GM12874 (cell line): ENCODE measurements around the gene ABCC5.

Source experiments
- TF ChIP-seq, protein P1 (sequence below): IDR thresholded peaks from 2 replicates; pipeline ENCODE4 v1.5.1; 2011; ENCODE audit warnings: low read depth, mild to moderate bottlenecking, control low read depth, low read length, moderate library complexity; ENCODE audit not compliant: insufficient read depth

ABCC5 gene

DNA sequence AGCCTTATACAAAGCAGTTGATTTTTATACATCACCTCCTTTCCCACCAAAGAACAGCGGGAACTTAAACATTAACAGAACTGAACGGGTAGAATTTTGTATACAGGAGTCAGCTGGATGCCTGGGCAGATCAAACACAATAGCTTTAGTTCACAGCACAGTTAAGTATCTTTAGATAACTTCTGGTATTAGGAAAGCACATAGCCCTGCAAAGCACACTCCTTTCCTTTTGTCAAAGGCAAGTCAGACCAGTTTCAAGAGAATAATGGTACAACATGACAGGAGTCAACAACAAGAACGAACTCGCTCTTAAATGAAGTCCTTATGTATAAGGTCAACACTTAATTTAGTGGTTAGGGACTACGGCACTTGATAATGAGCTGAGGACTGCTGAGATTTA, 26.3 kb downstream of the ABCC5 start:
- TF ChIP-seq, protein P1, sequence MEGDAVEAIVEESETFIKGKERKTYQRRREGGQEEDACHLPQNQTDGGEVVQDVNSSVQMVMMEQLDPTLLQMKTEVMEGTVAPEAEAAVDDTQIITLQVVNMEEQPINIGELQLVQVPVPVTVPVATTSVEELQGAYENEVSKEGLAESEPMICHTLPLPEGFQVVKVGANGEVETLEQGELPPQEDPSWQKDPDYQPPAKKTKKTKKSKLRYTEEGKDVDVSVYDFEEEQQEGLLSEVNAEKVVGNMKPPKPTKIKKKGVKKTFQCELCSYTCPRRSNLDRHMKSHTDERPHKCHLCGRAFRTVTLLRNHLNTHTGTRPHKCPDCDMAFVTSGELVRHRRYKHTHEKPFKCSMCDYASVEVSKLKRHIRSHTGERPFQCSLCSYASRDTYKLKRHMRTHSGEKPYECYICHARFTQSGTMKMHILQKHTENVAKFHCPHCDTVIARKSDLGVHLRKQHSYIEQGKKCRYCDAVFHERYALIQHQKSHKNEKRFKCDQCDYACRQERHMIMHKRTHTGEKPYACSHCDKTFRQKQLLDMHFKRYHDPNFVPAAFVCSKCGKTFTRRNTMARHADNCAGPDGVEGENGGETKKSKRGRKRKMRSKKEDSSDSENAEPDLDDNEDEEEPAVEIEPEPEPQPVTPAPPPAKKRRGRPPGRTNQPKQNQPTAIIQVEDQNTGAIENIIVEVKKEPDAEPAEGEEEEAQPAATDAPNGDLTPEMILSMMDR: no peak

DNA sequence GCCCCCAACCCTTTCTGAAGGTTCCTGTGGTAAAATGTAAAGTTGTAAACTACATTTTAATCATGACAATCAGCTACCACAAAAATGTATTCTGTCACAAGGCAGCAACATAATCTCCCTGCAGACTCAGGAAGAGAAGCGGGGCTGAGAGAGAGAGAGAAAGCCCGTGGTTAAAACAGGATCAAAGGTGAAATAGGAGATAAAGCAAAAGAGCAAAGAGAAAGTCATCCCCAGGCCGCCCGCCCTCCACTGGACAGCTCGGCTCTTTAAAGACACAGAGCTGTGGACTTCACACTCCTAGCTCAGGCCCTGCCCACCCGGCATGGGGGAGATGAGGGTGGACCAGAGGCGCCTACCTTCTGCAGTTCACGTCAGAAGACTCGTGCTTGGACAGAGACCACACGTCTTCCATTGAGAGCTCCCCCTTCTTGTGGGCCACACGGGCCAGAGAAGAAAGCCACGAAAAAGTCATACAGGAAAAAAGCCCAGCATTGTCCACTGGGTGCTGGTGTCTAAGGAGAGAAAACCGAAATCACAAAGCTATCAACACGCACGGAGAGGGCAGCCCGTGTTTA, 29.4 kb downstream of the ABCC5 start:
- TF ChIP-seq, protein P1: no peak

DNA sequence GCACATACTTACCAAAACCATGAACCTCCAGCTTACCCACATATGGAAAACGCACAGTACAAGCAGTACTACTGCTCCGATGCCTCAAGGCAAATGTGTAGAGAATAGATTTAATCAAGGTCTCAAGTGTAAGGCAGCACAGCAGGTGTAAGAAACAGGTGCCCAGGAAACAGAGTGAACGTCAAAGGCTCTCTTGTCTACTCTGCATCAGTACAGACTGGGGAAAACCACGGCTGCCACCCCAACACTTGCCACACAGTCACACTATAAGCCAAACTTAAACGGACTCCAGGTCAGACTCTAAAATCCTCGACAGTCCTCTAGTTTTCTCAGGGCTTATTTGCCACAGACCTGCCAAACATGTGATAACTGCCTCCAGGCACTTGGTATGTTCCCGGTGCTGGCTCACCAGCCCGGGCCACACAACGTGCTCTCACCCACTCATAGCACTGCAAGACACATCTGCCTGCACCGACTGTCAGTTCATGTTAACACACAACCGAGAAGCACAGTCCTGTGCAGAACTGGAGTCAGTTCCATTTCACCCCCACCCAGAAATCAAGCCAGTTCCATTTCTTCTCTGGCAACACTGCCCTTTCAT, 30.6 kb downstream of the ABCC5 start:
- TF ChIP-seq, protein P1: no peak

DNA sequence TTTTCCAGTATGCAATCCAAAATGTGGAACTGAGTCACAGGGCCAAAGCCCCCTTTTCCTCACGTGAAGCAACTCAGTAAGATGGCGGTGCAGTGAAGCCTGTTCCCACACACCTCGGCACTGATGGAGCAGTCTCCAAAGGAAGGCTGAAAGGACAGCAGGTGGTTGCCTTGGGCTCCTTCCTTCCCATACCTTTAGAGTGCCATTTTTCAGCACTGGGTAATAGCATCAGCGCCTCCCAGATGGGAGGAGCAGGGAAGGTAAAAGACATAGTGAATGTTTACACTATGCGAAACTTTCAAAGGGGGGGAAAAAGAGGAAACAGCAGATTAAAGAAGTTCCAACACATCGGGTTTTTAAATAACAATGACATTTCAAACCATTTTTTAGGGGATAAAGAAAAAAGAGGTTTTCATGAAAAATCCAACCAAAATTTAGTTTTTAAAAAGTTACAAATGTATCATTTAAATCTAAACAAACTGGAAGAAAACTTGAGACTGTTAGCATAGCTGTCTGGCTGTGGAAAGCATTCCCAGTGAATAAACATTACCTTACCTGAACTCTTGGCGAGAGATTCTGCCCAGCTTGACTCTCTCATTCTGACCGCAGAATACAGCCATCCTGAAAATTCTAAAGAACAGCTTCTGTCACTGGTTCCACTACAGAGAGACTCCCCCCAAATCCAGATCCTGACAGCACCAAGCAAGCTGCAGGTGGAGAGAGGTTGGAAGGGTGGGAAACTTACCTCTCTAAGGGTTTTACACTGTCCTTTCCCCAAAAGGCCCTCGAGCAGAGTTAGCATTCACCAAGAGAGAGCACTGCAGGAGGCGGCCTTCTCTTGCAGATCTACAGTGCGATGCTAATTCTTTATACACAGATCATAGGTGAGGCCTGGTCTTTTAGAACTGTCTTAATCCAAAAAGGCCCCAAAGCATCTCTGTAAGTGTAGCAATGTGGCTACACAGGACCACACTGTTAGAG, 32.6 kb downstream of the ABCC5 start:
- TF ChIP-seq, protein P1: no peak

DNA sequence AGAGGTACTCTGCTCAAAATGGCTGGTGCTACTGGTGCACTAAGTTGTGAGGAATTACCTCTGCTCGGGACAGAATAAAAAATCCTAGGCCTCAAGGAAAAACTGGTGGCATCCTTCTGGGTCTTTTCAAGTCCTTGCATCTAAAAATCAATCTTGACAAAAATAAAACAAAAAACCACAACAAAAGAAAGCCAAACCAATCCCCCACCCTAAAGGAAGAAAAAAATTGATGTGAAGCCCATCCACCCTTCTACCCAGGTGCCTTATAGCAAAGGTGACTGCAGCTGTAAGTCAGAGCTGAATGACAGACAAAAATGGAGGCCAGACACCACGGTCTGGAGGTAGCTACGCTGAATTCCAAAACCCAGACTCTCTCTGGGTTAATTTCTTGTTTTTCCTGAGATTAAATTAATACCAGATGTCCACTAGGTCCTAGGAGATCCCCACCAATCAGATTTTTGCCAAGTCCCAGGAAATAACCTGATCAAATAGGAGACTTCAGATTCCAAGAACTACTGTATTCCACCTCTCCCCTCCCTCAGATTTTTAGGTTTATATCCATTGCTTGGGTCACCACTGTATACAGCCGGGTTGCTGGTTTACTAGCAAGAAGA, 33.5 kb downstream of the ABCC5 start:
- TF ChIP-seq, protein P1: no peak

DNA sequence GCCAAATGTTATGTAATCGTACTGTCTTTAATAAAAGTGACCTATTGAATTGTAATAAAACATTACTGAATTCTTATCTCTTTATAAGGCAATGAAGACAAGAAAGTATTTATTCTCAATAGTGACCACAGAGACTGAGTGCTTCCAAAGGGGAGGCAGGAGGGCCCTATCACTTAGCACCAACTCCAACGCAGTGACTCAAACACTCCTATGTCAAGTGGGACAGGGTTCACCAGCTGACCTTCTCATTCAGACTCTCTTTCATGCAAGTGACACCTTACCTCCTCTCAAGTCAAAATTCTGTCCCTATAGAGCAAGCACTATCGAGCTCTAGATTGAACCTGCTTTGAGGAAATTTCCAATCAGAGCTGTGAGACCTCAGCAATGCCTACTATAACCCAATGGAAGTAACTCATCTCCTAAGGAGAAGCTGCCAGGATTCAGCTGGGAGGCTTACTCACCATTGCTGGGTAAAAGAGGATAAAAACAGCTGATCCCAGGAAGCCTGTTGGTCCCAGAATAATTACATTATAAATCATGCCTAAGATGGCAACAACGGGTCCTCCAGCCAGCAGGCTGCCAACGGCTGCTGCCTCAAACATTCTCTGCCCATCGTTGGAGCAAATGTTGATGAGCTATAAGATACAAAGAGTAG, 35.6 kb downstream of the ABCC5 start:
- TF ChIP-seq, protein P1: no peak

DNA sequence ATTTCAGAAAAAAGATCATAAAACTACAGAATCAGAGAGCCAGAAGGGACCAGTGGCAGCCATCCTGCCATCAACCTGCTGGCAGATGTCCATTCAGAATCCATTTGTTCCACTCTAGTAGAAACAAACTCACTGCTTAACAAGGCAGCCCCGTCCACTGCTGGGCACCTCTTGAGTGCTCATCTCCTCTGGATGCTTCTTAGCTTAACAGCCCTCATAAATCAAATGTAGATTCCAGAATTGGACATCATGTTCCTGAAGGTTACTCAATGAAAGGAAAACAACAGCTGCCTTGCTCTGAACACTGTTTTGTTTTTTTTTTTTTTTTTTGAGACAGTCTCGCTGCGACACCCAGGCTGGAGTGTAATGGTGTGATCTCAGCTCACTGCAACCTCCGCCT, 37.3 kb downstream of the ABCC5 start:
- TF ChIP-seq, protein P1: no peak
